NCI-H2107 (cell line): Measurements from ENCODE around the gene SLC17A9.
A peak's percentile ranks its signal among the peaks of the same experiment; 100 is the strongest.

Experiments used
- DNase-seq: peaks from one replicate; lab custom pipeline; 2025; lab: John Stamatoyannopoulos, UW

SLC17A9 gene

GRCh38 chr20:63005365-63005861 lies 52.9 kb downstream of the SLC17A9 start:
- no peak for DNase-seq

- no peak for DNase-seq
Observed at GRCh38 chr20:63005862-63006539, 53.5 kb downstream of the SLC17A9 start.

GRCh38 chr20:63006540-63007359 lies 54.2 kb downstream of the SLC17A9 start, which contains the start of gene BHLHE23:
TSS of gene BHLHE23 (minus strand) at chr20:63006964. CDS start at chr20:63006774, 190 bp downstream.
- DNase-seq = no peak

GRCh38 chr20:63007360-63007645 lies 54.8 kb downstream of the SLC17A9 start:
- DNase-seq = no peak

GRCh38 chr20:63007646-63008488 lies 55.4 kb downstream of the SLC17A9 start:
- no peak for DNase-seq

- DNase-seq = no peak
Observed at GRCh38 chr20:63008541-63009044, 56.1 kb downstream of the SLC17A9 start.

GRCh38 chr20:63009045-63009961 lies 56.8 kb downstream of the SLC17A9 start:
- DNase-seq = peak; percentile 83

- peak; percentile 64 for DNase-seq
Observed at GRCh38 chr20:63009988-63010769, 57.7 kb downstream of the SLC17A9 start.

- no peak for DNase-seq
Observed at GRCh38 chr20:63011798-63012197, 59.3 kb downstream of the SLC17A9 start.

GRCh38 chr20:63013207-63013606 lies 60.7 kb downstream of the SLC17A9 start:
- DNase-seq = no peak

GRCh38 chr20:63014287-63014686 lies 61.8 kb downstream of the SLC17A9 start:
- no peak for DNase-seq

- no peak for DNase-seq
Observed at GRCh38 chr20:63014710-63015109, 62.2 kb downstream of the SLC17A9 start.

GRCh38 chr20:63015147-63015661 lies 62.7 kb downstream of the SLC17A9 start:
- DNase-seq = no peak

GRCh38 chr20:63015662-63016361 lies 63.3 kb downstream of the SLC17A9 start:
- DNase-seq = no peak

GRCh38 chr20:63016514-63017075 lies 64.1 kb downstream of the SLC17A9 start:
- DNase-seq = no peak

GRCh38 chr20:63017076-63017825 lies 64.7 kb downstream of the SLC17A9 start:
- DNase-seq = no peak

- no peak for DNase-seq
Observed at GRCh38 chr20:63017826-63018411, 65.4 kb downstream of the SLC17A9 start.
